CD14-positive monocyte (primary cell): ENCODE results near the gene ANXA11. TPM values are rescaled to one million over a fixed set of nuclear protein-coding genes. Genes with fewer than 3 reads are reported as not detected.

ENCODE experiments used
- DNase-seq, 3 donors: peaks; one replicate each; pipeline ENCODE4 v3.0.0-alpha.2; 2011 to 2022
- H2AFZ ChIP-seq: 2 replicates; pipeline ENCODE4 v1.6.0; 2012; ENCODE audit warnings: mild to moderate bottlenecking, low read depth, low read length, inconsistent platforms; ENCODE audit not compliant: insufficient read depth, poor library complexity, severe bottlenecking
- H3K27ac ChIP-seq, 2 donors: 1 replicate in 1 of 2; 2 replicates in 1 of 2; pipeline ENCODE4 v1.5.1; 2012 to 2013; ENCODE audit warnings: low read length in 2 of 2, control low read depth in 1 of 2, inconsistent platforms in 1 of 2, low read depth in 1 of 2, mild to moderate bottlenecking in 1 of 2
- H3K27me3 ChIP-seq, 2 donors: one replicate each; pipeline versions ENCODE4 v1.6.0 to v1.6.1; 2011 to 2013; ENCODE audit warnings: low read length in 2 of 2; ENCODE audit not compliant: control insufficient read depth in 2 of 2, insufficient read depth in 2 of 2
- H3K36me3 ChIP-seq, 2 donors: replicated peaks in 1 of 2; 1 replicate in 1 of 2; 2 replicates in 1 of 2; pipeline versions ENCODE4 v1.5.1 to v1.6.1; 2012 to 2013; ENCODE audit warnings: low read length in 2 of 2, control low read depth in 1 of 2, inconsistent platforms in 1 of 2, mild to moderate bottlenecking in 1 of 2; ENCODE audit not compliant: insufficient read depth in 2 of 2, control insufficient read depth in 1 of 2
- H3K4me1 ChIP-seq, 2 donors: 1 replicate in 1 of 2; 2 replicates in 1 of 2; pipeline versions ENCODE4 v1.5.1 to v1.6.1; 2012 to 2013; ENCODE audit warnings: low read length in 2 of 2, control low read depth in 1 of 2, inconsistent platforms in 1 of 2, mild to moderate bottlenecking in 1 of 2, moderate library complexity in 1 of 2; ENCODE audit not compliant: insufficient read depth in 2 of 2, control insufficient read depth in 1 of 2
- H3K4me2 ChIP-seq: replicated peaks from 2 replicates; pipeline ENCODE3; 2012; ENCODE audit warnings: low read length, moderate library complexity, mild to moderate bottlenecking; ENCODE audit not compliant: poor library complexity, severe bottlenecking; ENCODE audit errors: extremely low read depth
- H3K4me3 ChIP-seq, 3 experiments: fragments of 200-600 bp in 1 of 3; sonication (generic) in 1 of 3; replicated peaks in 1 of 3; 1 replicate in 2 of 3; 2 replicates in 1 of 3; pipeline ENCODE4 v1.5.1; 2011 to 2013; ENCODE audit warnings: low read length in 3 of 3, mild to moderate bottlenecking in 3 of 3, control low read depth in 2 of 3, low read depth in 2 of 3, inconsistent platforms in 1 of 3, moderate library complexity in 1 of 3
- H3K79me2 ChIP-seq: 2 replicates; pipeline ENCODE4 v1.6.0; 2012; ENCODE audit warnings: mild to moderate bottlenecking, control low read depth, inconsistent platforms, low read length, moderate library complexity; ENCODE audit not compliant: insufficient read depth
- H3K9ac ChIP-seq: 2 replicates; pipeline ENCODE4 v1.6.0; 2017; ENCODE audit warnings: low read length, mild to moderate bottlenecking; ENCODE audit not compliant: insufficient read depth, poor library complexity, severe bottlenecking
- H3K9me3 ChIP-seq, 2 donors: replicated peaks in 1 of 2; 1 replicate in 1 of 2; 2 replicates in 1 of 2; pipeline versions ENCODE4 v1.5.1 to v1.6.1; 2012 to 2013; ENCODE audit warnings: low read length in 2 of 2, control low read depth in 1 of 2; ENCODE audit not compliant: control insufficient read depth in 1 of 2, insufficient read depth in 1 of 2
- H4K20me1 ChIP-seq: 2 replicates; pipeline ENCODE4 v1.6.0; 2012; ENCODE audit warnings: mild to moderate bottlenecking, low read length, control low read depth, moderate library complexity; ENCODE audit not compliant: insufficient read depth
- H3K27ac Mint-ChIP-seq, 7 donors: one replicate each; pipeline ENCODE4 v1.8.0; 2020; ENCODE audit warnings: mild to moderate bottlenecking in 7 of 7, mixed read lengths in 7 of 7, moderate library complexity in 6 of 7, inconsistent platforms in 2 of 7
- H3K27me3 Mint-ChIP-seq, 3 donors: one replicate each; pipeline ENCODE4 v1.8.0; 2021 to 2022; ENCODE audit warnings: low read depth in 3 of 3, mild to moderate bottlenecking in 3 of 3, mixed read lengths in 3 of 3, moderate library complexity in 3 of 3, inconsistent platforms in 1 of 3
- H3K36me3 Mint-ChIP-seq, 2 donors: one replicate each; pipeline ENCODE4 v1.8.0; 2020; ENCODE audit warnings: mixed read lengths in 2 of 2, inconsistent platforms in 1 of 2, mild to moderate bottlenecking in 1 of 2
- H3K4me1 Mint-ChIP-seq: one replicate; pipeline ENCODE4 v1.8.0; 2020; ENCODE audit warnings: mild to moderate bottlenecking, mixed read lengths
- H3K4me3 Mint-ChIP-seq, 2 donors: one replicate each; pipeline ENCODE4 v1.8.0; 2020; ENCODE audit warnings: mild to moderate bottlenecking in 2 of 2, mixed read lengths in 2 of 2, moderate library complexity in 1 of 2
- H3K9me3 Mint-ChIP-seq, 7 donors: one replicate each; pipeline ENCODE4 v1.8.0; 2020 to 2022; ENCODE audit warnings: mixed read lengths in 7 of 7, mild to moderate bottlenecking in 6 of 7, moderate library complexity in 6 of 7, inconsistent platforms in 2 of 7
- WGBS: methylation state at CpG from one replicate; pipeline ENCODE4 v1.1.5; 2013; ENCODE audit warnings: missing lambda C conversion rate; ENCODE audit not compliant: insufficient coverage; 5-methylcytosine and 5-hydroxymethylcytosine counted together
- intact Hi-C, 2 donors: fragments of 100-400 bp; cut with micrococcal nuclease; formaldehyde crosslinking; loops; one replicate each; pipeline versions ENCODE4 v1.15.0 to v1.15.1; 2023
- polyA plus RNA-seq, 3 donors: library from polyadenylated mRNA; depleted of rRNA in 1 of 3; unstranded in 2 of 3; stranded (reverse) in 1 of 3; fragments of 300-500 nt in 2 of 3; fragments of >200 nt in 1 of 3; fragmentation: Illumina TruSeq in 2 of 3; gene quantifications; 1 replicate in 2 of 3; 2 replicates in 1 of 3; pipeline ENCODE4 v1.2.3, GENCODE V29; 2012 to 2021
- TF ChIP-seq, protein P1 (sequence below): fragments of 200-600 bp; IDR thresholded peaks from one replicate; pipeline ENCODE4 v1.8.0; 2022; ENCODE audit warnings: antibody characterized with exemption, mild to moderate bottlenecking

The ANXA11 gene
- polyA plus RNA-seq, 3 donors: 95.6 to 174 (median 134) TPM

DNA sequence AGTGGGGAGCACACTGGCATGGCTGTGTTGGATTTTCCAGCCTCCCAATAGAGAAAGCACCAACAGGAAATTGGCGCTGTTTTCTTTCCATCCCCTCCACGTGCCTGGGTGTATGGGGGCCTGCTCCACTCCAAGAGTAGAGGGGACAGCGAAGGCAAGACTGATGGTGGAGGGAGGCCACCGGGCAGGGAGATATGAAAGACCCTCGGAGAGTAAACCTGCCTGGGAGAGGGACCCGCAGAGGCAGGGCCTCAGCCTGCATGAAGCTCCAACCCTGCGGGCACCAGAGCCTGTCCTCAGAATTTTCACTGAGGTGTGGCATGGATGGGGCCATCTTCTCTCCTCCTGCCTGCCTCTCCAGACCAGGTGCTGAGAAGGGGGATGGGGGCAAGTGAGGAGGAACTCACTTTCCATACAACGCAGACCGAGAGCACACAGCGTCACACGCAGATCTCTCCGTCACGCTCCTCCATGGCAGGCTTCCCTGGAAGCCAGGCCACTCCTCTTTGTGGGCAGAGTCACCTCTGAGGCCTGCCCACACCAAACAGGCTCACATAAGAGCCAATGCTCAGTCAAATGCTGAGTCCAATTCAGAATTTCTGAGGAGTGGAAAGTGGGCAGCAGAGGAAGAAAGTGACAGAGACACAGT lies 18.8 kb downstream of the ANXA11 start:
- 92% methylated on average over 9 of the region's 13 CpGs for WGBS
- intact Hi-C loops: no loop called here
- H3K9ac ChIP-seq: no peak overlapping the region
- no peak overlapping the region for H3K4me3 Mint-ChIP-seq
- peaks cover 0 to 3% (median 0%) of the 10 kb centered on the region in 7 donors for H3K9me3 Mint-ChIP-seq
- H3K36me3 ChIP-seq: peaks cover 2 to 9% of the 10 kb centered on the region in 2 donors
- no peaks in the 10 kb centered on the region for H3K9me3 ChIP-seq
- H3K27ac ChIP-seq: peak overlapping the region; percentile 63 to 86
- H3K36me3 Mint-ChIP-seq: peaks cover 16 to 23% of the 10 kb centered on the region in 2 donors
- peaks cover 66% of the 10 kb centered on the region for H3K4me1 Mint-ChIP-seq
- no peak overlapping the region for H2AFZ ChIP-seq
- peak overlapping the region; percentile 62 for H3K4me2 ChIP-seq
- H3K27ac Mint-ChIP-seq: peak overlapping the region in 6 of 7 donors; percentile 28 to 93 (median 77)
- H3K79me2 ChIP-seq: peaks cover 99% of the 10 kb centered on the region
- no peak for DNase-seq
- H4K20me1 ChIP-seq: peaks cover 96% of the 10 kb centered on the region
- peaks cover 0 to 5% (median 0%) of the 10 kb centered on the region in 3 donors for H3K27me3 Mint-ChIP-seq
- TF ChIP-seq, protein P1, sequence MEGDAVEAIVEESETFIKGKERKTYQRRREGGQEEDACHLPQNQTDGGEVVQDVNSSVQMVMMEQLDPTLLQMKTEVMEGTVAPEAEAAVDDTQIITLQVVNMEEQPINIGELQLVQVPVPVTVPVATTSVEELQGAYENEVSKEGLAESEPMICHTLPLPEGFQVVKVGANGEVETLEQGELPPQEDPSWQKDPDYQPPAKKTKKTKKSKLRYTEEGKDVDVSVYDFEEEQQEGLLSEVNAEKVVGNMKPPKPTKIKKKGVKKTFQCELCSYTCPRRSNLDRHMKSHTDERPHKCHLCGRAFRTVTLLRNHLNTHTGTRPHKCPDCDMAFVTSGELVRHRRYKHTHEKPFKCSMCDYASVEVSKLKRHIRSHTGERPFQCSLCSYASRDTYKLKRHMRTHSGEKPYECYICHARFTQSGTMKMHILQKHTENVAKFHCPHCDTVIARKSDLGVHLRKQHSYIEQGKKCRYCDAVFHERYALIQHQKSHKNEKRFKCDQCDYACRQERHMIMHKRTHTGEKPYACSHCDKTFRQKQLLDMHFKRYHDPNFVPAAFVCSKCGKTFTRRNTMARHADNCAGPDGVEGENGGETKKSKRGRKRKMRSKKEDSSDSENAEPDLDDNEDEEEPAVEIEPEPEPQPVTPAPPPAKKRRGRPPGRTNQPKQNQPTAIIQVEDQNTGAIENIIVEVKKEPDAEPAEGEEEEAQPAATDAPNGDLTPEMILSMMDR: no peak
- no peaks in the 10 kb centered on the region for H3K27me3 ChIP-seq
- H3K4me1 ChIP-seq: peaks cover 43 to 55% of the 10 kb centered on the region in 2 donors
- H3K4me3 ChIP-seq: no peak overlapping the region

DNA sequence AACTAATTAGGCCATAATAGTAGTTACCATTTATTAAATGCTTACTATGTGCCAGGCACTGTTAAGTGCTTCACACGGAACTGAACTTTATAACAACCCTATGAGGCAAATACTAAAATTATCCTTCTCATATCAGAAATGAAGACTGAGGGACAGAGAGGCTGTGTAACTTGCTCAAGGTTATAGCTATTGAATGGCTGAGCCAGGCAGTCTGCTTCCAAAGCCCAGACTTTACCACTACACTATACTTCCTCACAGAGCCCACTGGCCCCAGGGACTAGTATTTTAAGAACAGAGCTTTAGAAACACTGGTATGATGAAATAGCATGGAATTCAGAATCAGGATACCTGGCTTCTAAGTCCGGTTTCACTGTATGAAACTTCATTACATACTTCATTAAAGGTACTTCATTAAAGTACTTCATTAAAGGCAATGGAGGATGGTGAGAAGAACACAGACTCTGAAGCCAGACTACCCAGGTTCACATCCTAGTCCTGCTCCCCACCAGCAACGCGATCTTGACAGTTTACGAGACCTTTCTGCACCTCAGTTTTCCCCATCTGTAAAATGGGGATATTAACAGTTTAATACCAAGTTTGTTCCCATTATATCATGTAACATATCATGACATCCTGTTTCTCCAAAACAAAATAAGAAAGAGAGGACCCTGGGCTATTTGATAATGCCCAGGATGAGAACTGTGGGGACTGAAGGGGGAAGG lies 19.6 kb downstream of the ANXA11 start:
- no peaks in the 10 kb centered on the region for H3K27me3 ChIP-seq
- H3K4me3 Mint-ChIP-seq: no peak overlapping the region
- H3K9me3 ChIP-seq: no peaks in the 10 kb centered on the region
- no peak overlapping the region for H3K9ac ChIP-seq
- no peak for DNase-seq
- H2AFZ ChIP-seq: no peak overlapping the region
- H3K4me1 ChIP-seq: peaks cover 43 to 54% of the 10 kb centered on the region in 2 donors
- peaks cover 18 to 24% of the 10 kb centered on the region in 2 donors for H3K36me3 Mint-ChIP-seq
- peaks cover 99% of the 10 kb centered on the region for H3K79me2 ChIP-seq
- no peak overlapping the region for H3K4me3 ChIP-seq
- H3K36me3 ChIP-seq: peaks cover 4 to 11% of the 10 kb centered on the region in 2 donors
- peak overlapping the region in 6 of 7 donors; percentile 26 to 93 (median 52) for H3K27ac Mint-ChIP-seq
- H3K4me1 Mint-ChIP-seq: peaks cover 63% of the 10 kb centered on the region
- TF ChIP-seq, protein P1: no peak
- intact Hi-C loops: no loop called here
- WGBS: no CpG with 5 or more reads among the region's 5 CpGs
- H3K4me2 ChIP-seq: no peak overlapping the region
- H3K27me3 Mint-ChIP-seq: peaks cover 0 to 5% (median 0%) of the 10 kb centered on the region in 3 donors
- peaks cover 97% of the 10 kb centered on the region for H4K20me1 ChIP-seq
- H3K27ac ChIP-seq: peak overlapping the region in 1 of 2 donors; percentile 86
- peaks cover 0 to 3% (median 0%) of the 10 kb centered on the region in 7 donors for H3K9me3 Mint-ChIP-seq
